ENCODE measurements around the gene STS. TPM values are rescaled to one million over a fixed set of nuclear protein-coding genes. Genes with fewer than 3 reads are reported as not detected.

Gene STS
- total RNA-seq, 1 donor from 2014 or later = 4.5 TPM

DNA sequence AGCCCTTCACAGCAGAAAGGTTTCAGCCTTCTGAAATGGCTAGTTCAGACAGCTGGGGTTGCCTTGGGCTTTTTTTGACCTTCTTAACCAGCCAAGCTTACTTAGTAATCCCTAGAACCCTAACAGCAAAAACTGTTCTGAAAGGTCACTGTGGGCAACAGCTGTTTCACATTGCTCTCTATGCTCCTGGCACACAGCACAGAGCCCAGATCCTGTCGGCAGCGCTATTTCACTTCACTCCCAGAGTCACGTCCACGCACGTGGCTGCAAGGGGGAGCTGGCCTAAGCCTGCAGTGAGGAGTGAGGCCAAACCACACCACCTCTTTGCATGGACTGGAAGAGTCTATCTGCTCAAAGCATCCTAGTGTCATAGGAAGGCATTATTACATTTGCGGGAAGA lies 32.0 kb upstream of the STS start:
- H3K27me3 Mint-ChIP-seq (ENCODE audit: low read depth) = no peaks in the 10 kb centered on the region
- no peaks in the 10 kb centered on the region for H3K9me3 Mint-ChIP-seq
- peaks cover 12% of the 10 kb centered on the region for H3K36me3 Mint-ChIP-seq
- DNase-seq (ENCODE audit: low spot score in 2 of 2, unreplicated experiment in 2 of 2) = no peak
- H3K27ac Mint-ChIP-seq = no peak overlapping the region
- peaks cover 15% of the 10 kb centered on the region for H3K4me1 Mint-ChIP-seq
- TF ChIP-seq, protein P1, sequence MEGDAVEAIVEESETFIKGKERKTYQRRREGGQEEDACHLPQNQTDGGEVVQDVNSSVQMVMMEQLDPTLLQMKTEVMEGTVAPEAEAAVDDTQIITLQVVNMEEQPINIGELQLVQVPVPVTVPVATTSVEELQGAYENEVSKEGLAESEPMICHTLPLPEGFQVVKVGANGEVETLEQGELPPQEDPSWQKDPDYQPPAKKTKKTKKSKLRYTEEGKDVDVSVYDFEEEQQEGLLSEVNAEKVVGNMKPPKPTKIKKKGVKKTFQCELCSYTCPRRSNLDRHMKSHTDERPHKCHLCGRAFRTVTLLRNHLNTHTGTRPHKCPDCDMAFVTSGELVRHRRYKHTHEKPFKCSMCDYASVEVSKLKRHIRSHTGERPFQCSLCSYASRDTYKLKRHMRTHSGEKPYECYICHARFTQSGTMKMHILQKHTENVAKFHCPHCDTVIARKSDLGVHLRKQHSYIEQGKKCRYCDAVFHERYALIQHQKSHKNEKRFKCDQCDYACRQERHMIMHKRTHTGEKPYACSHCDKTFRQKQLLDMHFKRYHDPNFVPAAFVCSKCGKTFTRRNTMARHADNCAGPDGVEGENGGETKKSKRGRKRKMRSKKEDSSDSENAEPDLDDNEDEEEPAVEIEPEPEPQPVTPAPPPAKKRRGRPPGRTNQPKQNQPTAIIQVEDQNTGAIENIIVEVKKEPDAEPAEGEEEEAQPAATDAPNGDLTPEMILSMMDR (IDR thresholded peaks at IDR 0.05; ENCODE audit: unreplicated experiment) = no peak
- no peak overlapping the region for H3K4me3 Mint-ChIP-seq

DNA sequence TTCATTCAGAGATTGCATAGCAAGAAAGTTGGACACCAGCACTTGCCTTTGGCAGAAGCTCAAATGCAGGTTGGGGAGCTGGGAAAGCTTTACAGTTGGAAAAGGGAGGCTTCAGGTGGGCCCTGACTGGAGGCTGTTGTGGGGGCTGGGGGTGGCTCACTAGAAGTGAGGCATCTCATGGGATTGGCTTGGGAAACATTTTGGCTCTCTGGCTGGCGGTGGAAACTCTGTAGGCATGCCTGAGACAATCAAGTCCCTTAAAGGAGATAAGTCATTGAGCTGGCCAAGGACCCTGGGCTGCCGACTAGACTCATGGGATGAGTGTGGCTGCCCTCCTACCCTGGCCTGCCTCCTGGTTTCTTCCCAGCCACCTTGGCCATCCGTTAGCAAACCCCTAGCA lies 31.4 kb upstream of the STS start:
- peaks cover 15% of the 10 kb centered on the region for H3K4me1 Mint-ChIP-seq
- H3K4me3 Mint-ChIP-seq = no peak overlapping the region
- no peaks in the 10 kb centered on the region for H3K27me3 Mint-ChIP-seq (ENCODE audit: low read depth)
- H3K36me3 Mint-ChIP-seq = peaks cover 12% of the 10 kb centered on the region
- TF ChIP-seq, protein P1 (IDR thresholded peaks at IDR 0.05; ENCODE audit: unreplicated experiment) = no peak
- H3K27ac Mint-ChIP-seq = no peak overlapping the region
- H3K9me3 Mint-ChIP-seq = no peaks in the 10 kb centered on the region
- no peak for DNase-seq (ENCODE audit: low spot score in 2 of 2, unreplicated experiment in 2 of 2)

DNA sequence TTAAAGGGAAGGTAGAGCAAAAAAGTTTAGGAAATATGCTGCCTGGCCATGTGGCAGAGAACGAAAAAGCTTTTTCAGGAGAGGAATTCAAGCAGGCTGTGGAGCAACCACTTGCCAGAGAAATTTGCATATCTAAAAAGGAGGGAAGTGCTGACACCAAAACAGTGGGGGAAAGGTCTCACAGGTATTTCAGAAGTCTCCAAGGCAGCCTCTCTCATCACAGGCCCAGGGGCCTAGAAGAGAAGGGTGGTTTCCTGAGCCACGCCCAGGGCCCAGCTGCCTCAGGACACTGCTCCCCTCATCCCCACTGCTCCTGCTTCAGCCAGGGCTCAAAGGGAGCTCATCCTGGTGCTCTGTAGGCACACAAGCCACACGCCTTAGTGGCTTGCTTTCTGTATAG lies 29.9 kb upstream of the STS start:
- peaks cover 12% of the 10 kb centered on the region for H3K36me3 Mint-ChIP-seq
- peaks cover 24% of the 10 kb centered on the region for H3K4me1 Mint-ChIP-seq
- no peak for DNase-seq (ENCODE audit: low spot score in 2 of 2, unreplicated experiment in 2 of 2)
- TF ChIP-seq, protein P1 (IDR thresholded peaks at IDR 0.05; ENCODE audit: unreplicated experiment) = no peak
- H3K27me3 Mint-ChIP-seq (ENCODE audit: low read depth) = no peaks in the 10 kb centered on the region
- H3K27ac Mint-ChIP-seq = no peak overlapping the region
- H3K4me3 Mint-ChIP-seq = no peak overlapping the region
- no peaks in the 10 kb centered on the region for H3K9me3 Mint-ChIP-seq

DNA sequence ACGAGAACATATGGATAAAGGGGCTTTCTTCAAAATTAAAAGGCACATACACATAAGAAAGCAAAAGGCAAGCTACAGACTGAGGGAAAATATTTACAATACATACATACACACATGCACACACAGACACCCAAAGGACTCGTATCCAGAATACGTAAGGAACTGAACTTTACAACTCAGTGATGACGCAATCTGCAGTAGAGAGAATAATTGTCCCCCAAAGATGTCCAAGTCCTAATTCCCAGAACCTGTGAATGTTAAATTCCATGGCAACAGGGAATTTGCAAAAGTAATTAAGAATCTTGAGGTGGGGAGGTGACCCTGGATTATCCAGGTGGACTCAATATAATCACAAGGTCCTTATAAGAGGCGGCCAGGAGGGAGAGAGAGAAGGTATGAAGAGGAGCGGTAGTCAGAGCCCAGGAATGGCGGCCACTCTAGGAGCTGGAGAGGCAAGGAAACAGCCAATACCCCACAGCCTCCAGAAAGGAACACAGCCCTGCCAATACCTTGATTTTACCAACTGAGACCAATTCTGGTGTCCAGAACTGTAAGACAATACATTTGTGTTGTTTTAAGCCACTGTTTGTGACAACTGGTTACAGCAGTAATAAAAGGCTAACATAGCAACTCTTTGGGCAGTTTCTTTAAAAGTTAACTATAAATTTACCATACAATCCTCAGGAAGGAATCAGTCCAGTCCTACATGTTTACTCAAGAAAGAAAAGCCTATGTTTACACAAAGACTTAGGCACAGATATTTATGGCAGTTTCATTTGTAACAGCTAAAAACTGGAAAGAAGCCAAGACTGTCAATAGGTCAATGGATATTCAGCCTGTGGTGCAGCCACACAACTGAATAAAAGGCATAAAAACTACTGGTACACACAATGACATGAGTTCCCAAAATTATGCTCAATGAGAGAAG lies 27.3 kb upstream of the STS start:
- peak overlapping the region; percentile 62 for H3K27ac Mint-ChIP-seq
- no peak overlapping the region for H3K4me3 Mint-ChIP-seq
- H3K27me3 Mint-ChIP-seq (ENCODE audit: low read depth) = no peaks in the 10 kb centered on the region
- TF ChIP-seq, protein P1 (IDR thresholded peaks at IDR 0.05; ENCODE audit: unreplicated experiment) = no peak
- no peak for DNase-seq (ENCODE audit: low spot score in 2 of 2, unreplicated experiment in 2 of 2)
- H3K4me1 Mint-ChIP-seq = peaks cover 25% of the 10 kb centered on the region
- peaks cover 15% of the 10 kb centered on the region for H3K36me3 Mint-ChIP-seq
- H3K9me3 Mint-ChIP-seq = peaks cover 8% of the 10 kb centered on the region

DNA sequence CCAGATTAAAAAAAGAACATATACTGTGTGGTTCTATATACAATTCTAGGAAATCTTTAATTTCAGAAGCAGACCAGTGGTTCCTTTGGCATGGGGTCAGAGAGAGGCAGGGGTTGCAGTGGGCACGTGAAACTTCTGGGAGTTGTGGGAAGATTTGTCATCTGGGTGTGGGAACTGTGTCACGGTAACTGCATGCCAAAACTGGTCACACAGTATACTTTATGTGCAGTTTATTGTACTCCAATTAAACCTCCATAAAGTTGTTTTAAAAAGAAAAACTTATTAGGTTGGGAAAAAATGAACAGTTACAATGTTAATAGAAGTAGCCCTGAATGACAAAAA lies 26.7 kb upstream of the STS start:
- Mint-ChIP-seq H3K27ac (peak overlapping the region; percentile 62), H3K36me3 (peaks cover 19% of the 10 kb centered on the region), H3K4me1 (peaks cover 25% of the 10 kb centered on the region), H3K27me3 (ENCODE audit: low read depth) (no peaks in the 10 kb centered on the region), H3K4me3 (no peak overlapping the region), H3K9me3 (peaks cover 11% of the 10 kb centered on the region)
- DNase-seq (ENCODE audit: low spot score in 2 of 2, unreplicated experiment in 2 of 2) = no peak
- TF ChIP-seq, protein P1 (IDR thresholded peaks at IDR 0.05; ENCODE audit: unreplicated experiment) = no peak

Measured in mesothelial cell of epicardium (in vitro differentiated cells).